CD14-positive monocyte (primary cell): ENCODE results near the gene CDC73. TPM values are rescaled to one million over a fixed set of nuclear protein-coding genes. Genes with fewer than 3 reads are reported as not detected.
"Not testable (repeated sequence)": the region's sequence is repeated elsewhere in the genome, so short reads cannot be mapped to it uniquely, and the experiment has no call there.

Source experiments
- DNase-seq, 3 donors: peaks; one replicate each; pipeline ENCODE4 v3.0.0-alpha.2; 2011 to 2022
- H2AFZ ChIP-seq: 2 replicates; pipeline ENCODE4 v1.6.0; 2012; ENCODE audit warnings: mild to moderate bottlenecking, low read depth, low read length, inconsistent platforms; ENCODE audit not compliant: insufficient read depth, poor library complexity, severe bottlenecking
- H3K27ac ChIP-seq, 2 donors: 1 replicate in 1 of 2; 2 replicates in 1 of 2; pipeline ENCODE4 v1.5.1; 2012 to 2013; ENCODE audit warnings: low read length in 2 of 2, control low read depth in 1 of 2, inconsistent platforms in 1 of 2, low read depth in 1 of 2, mild to moderate bottlenecking in 1 of 2
- H3K27me3 ChIP-seq, 2 donors: one replicate each; pipeline versions ENCODE4 v1.6.0 to v1.6.1; 2011 to 2013; ENCODE audit warnings: low read length in 2 of 2; ENCODE audit not compliant: control insufficient read depth in 2 of 2, insufficient read depth in 2 of 2
- H3K36me3 ChIP-seq, 2 donors: replicated peaks in 1 of 2; 1 replicate in 1 of 2; 2 replicates in 1 of 2; pipeline versions ENCODE4 v1.5.1 to v1.6.1; 2012 to 2013; ENCODE audit warnings: low read length in 2 of 2, control low read depth in 1 of 2, inconsistent platforms in 1 of 2, mild to moderate bottlenecking in 1 of 2; ENCODE audit not compliant: insufficient read depth in 2 of 2, control insufficient read depth in 1 of 2
- H3K4me1 ChIP-seq, 2 donors: 1 replicate in 1 of 2; 2 replicates in 1 of 2; pipeline versions ENCODE4 v1.5.1 to v1.6.1; 2012 to 2013; ENCODE audit warnings: low read length in 2 of 2, control low read depth in 1 of 2, inconsistent platforms in 1 of 2, mild to moderate bottlenecking in 1 of 2, moderate library complexity in 1 of 2; ENCODE audit not compliant: insufficient read depth in 2 of 2, control insufficient read depth in 1 of 2
- H3K4me2 ChIP-seq: replicated peaks from 2 replicates; pipeline ENCODE3; 2012; ENCODE audit warnings: low read length, moderate library complexity, mild to moderate bottlenecking; ENCODE audit not compliant: poor library complexity, severe bottlenecking; ENCODE audit errors: extremely low read depth
- H3K4me3 ChIP-seq, 3 experiments: fragments of 200-600 bp in 1 of 3; sonication (generic) in 1 of 3; replicated peaks in 1 of 3; 1 replicate in 2 of 3; 2 replicates in 1 of 3; pipeline ENCODE4 v1.5.1; 2011 to 2013; ENCODE audit warnings: low read length in 3 of 3, mild to moderate bottlenecking in 3 of 3, control low read depth in 2 of 3, low read depth in 2 of 3, inconsistent platforms in 1 of 3, moderate library complexity in 1 of 3
- H3K79me2 ChIP-seq: 2 replicates; pipeline ENCODE4 v1.6.0; 2012; ENCODE audit warnings: mild to moderate bottlenecking, control low read depth, inconsistent platforms, low read length, moderate library complexity; ENCODE audit not compliant: insufficient read depth
- H3K9ac ChIP-seq: 2 replicates; pipeline ENCODE4 v1.6.0; 2017; ENCODE audit warnings: low read length, mild to moderate bottlenecking; ENCODE audit not compliant: insufficient read depth, poor library complexity, severe bottlenecking
- H3K9me3 ChIP-seq, 2 donors: replicated peaks in 1 of 2; 1 replicate in 1 of 2; 2 replicates in 1 of 2; pipeline versions ENCODE4 v1.5.1 to v1.6.1; 2012 to 2013; ENCODE audit warnings: low read length in 2 of 2, control low read depth in 1 of 2; ENCODE audit not compliant: control insufficient read depth in 1 of 2, insufficient read depth in 1 of 2
- H4K20me1 ChIP-seq: 2 replicates; pipeline ENCODE4 v1.6.0; 2012; ENCODE audit warnings: mild to moderate bottlenecking, low read length, control low read depth, moderate library complexity; ENCODE audit not compliant: insufficient read depth
- H3K27ac Mint-ChIP-seq, 7 donors: one replicate each; pipeline ENCODE4 v1.8.0; 2020; ENCODE audit warnings: mild to moderate bottlenecking in 7 of 7, mixed read lengths in 7 of 7, moderate library complexity in 6 of 7, inconsistent platforms in 2 of 7
- H3K27me3 Mint-ChIP-seq, 3 donors: one replicate each; pipeline ENCODE4 v1.8.0; 2021 to 2022; ENCODE audit warnings: low read depth in 3 of 3, mild to moderate bottlenecking in 3 of 3, mixed read lengths in 3 of 3, moderate library complexity in 3 of 3, inconsistent platforms in 1 of 3
- H3K36me3 Mint-ChIP-seq, 2 donors: one replicate each; pipeline ENCODE4 v1.8.0; 2020; ENCODE audit warnings: mixed read lengths in 2 of 2, inconsistent platforms in 1 of 2, mild to moderate bottlenecking in 1 of 2
- H3K4me1 Mint-ChIP-seq: one replicate; pipeline ENCODE4 v1.8.0; 2020; ENCODE audit warnings: mild to moderate bottlenecking, mixed read lengths
- H3K4me3 Mint-ChIP-seq, 2 donors: one replicate each; pipeline ENCODE4 v1.8.0; 2020; ENCODE audit warnings: mild to moderate bottlenecking in 2 of 2, mixed read lengths in 2 of 2, moderate library complexity in 1 of 2
- H3K9me3 Mint-ChIP-seq, 7 donors: one replicate each; pipeline ENCODE4 v1.8.0; 2020 to 2022; ENCODE audit warnings: mixed read lengths in 7 of 7, mild to moderate bottlenecking in 6 of 7, moderate library complexity in 6 of 7, inconsistent platforms in 2 of 7
- CTCF ChIP-seq: fragments of 200-600 bp; IDR thresholded peaks from one replicate; pipeline ENCODE4 v1.8.0; 2022; ENCODE audit warnings: antibody characterized with exemption, mild to moderate bottlenecking
- WGBS: methylation state at CpG from one replicate; pipeline ENCODE4 v1.1.5; 2013; ENCODE audit warnings: missing lambda C conversion rate; ENCODE audit not compliant: insufficient coverage; 5-methylcytosine and 5-hydroxymethylcytosine counted together
- intact Hi-C, 2 donors: fragments of 100-400 bp; cut with micrococcal nuclease; formaldehyde crosslinking; loops; one replicate each; pipeline versions ENCODE4 v1.15.0 to v1.15.1; 2023
- polyA plus RNA-seq, 3 donors: library from polyadenylated mRNA; depleted of rRNA in 1 of 3; unstranded in 2 of 3; stranded (reverse) in 1 of 3; fragments of 300-500 nt in 2 of 3; fragments of >200 nt in 1 of 3; fragmentation: Illumina TruSeq in 2 of 3; gene quantifications; 1 replicate in 2 of 3; 2 replicates in 1 of 3; pipeline ENCODE4 v1.2.3, GENCODE V29; 2012 to 2021

Gene CDC73
- polyA plus RNA-seq, 3 donors: 14.2 to 60.3 (median 57.2) TPM

- Histone ChIP-seq H3K36me3 (peaks cover 4 to 6% of the 10 kb centered on the region in 2 donors), H3K79me2 (peaks cover 46% of the 10 kb centered on the region), H3K4me2 (no peak overlapping the region), H3K4me3 (no peak overlapping the region), H3K9me3 (peaks cover 2 to 7% of the 10 kb centered on the region in 2 donors), H3K9ac (no peak overlapping the region), H2AFZ (no peak overlapping the region), H4K20me1 (peaks cover 63% of the 10 kb centered on the region), H3K27me3 (no peaks in the 10 kb centered on the region), H3K4me1 (peaks cover 2 to 5% of the 10 kb centered on the region in 2 donors), H3K27ac (no peak overlapping the region)
- Mint-ChIP-seq H3K9me3 (peaks cover 3 to 8% (median 4%) of the 10 kb centered on the region in 7 donors), H3K4me1 (peaks cover 18% of the 10 kb centered on the region), H3K4me3 (no peak overlapping the region), H3K27ac (no peak overlapping the region), H3K27me3 (no peaks in the 10 kb centered on the region), H3K36me3 (peaks cover 3 to 6% of the 10 kb centered on the region in 2 donors)
- intact Hi-C loops: loop anchor here in 1 of 2 donors (10.0 kb wide), 1 partner anchor 1108 kb away; no protein-coding TSS in a partner anchor
- no peak for TF ChIP-seq CTCF
- DNase-seq: no peak
- no CpG with 5 or more reads among the region's 1 CpG for WGBS
These were observed 65.3 kb downstream of the CDC73 start for GRCh38 chr1:193187114-193187513.

- not testable (repeated sequence) for H3K4me1 ChIP-seq, H3K9ac ChIP-seq
- H3K4me1 Mint-ChIP-seq: peaks cover 18% of the 10 kb centered on the region
These were observed 67.1 kb downstream of the CDC73 start for GRCh38 chr1:193188915-193189314.

More at GRCh38 chr1:193188915-193189314, 67.1 kb downstream of the CDC73 start:
- Mint-ChIP-seq H3K36me3 (peaks cover 10 to 14% of the 10 kb centered on the region in 2 donors), H3K9me3 (peaks cover 3 to 12% (median 10%) of the 10 kb centered on the region in 7 donors)
- Histone ChIP-seq H3K9me3 (peaks cover 8 to 13% of the 10 kb centered on the region in 2 donors), H3K79me2 (peaks cover 46% of the 10 kb centered on the region), H4K20me1 (peaks cover 51% of the 10 kb centered on the region), H3K36me3 (peaks cover 4 to 18% of the 10 kb centered on the region in 2 donors)
- not testable (repeated sequence) for H3K4me3 ChIP-seq, H3K27ac ChIP-seq, H3K4me2 ChIP-seq, DNase-seq, H3K4me3 Mint-ChIP-seq, H3K27me3 ChIP-seq, H3K27ac Mint-ChIP-seq, H2AFZ ChIP-seq, H3K27me3 Mint-ChIP-seq
- intact Hi-C loops: loop anchor here in 1 of 2 donors (10.0 kb wide), 1 partner anchor 1106 kb away; no protein-coding TSS in a partner anchor
- 97% methylated on average over 5 of the region's 7 CpGs for WGBS
